HG02678 (cell line): Measurements from ENCODE around the gene GPHA2.
"Not testable (repeated sequence)": the region's sequence is repeated elsewhere in the genome, so short reads cannot be mapped to it uniquely, and the experiment has no call there.

Experiments used
- ATAC-seq: cut with Tn5 transposase; IDR thresholded peaks from one replicate; pipeline ENCODE4 v1.9.1; 2021; ENCODE audit warnings: mild to moderate bottlenecking, moderate library complexity; ENCODE audit not compliant: unreplicated experiment

GPHA2 gene, protein sequence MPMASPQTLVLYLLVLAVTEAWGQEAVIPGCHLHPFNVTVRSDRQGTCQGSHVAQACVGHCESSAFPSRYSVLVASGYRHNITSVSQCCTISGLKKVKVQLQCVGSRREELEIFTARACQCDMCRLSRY

DNA sequence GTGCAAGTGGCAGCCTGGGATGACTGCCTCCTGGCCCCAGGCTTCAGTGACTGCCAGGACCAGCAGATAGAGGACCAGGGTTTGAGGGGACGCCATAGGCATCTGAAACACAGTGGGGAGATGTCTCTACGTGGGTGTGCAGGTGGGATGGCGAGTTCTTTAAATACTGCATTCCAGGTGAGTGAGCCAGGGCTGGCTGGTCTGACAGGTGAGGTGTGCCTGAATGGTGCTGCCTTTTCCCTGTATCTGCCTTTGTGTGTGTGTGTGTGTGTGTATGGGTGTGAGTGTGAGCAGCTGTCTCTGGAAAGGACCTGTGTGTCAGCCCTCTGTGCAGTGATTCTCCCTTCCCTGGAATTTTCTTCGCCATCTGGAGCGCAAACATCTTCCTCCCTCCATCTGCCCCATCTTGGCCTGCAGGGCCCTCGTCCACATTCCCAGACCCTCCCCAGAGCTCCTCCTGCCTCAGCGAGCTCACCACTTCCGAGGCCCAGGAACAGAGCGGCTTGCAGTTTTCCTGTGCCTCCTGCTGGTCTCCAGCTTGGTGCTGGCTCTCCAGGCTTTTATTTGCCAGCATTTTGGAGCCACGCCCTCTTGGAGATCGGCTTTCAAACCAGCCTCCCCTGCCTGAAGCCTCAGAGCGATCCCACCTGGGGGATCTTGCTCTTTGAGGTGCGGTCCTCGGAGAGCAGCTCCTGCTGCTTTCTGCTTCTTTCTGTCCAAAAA lies at the start of gene GPHA2:
TSS of gene GPHA2 (minus strand) at position 535 of the 723 bp plus-strand sequence. CDS start at position 102, 433 bp downstream.
- ATAC-seq: no peak

DNA sequence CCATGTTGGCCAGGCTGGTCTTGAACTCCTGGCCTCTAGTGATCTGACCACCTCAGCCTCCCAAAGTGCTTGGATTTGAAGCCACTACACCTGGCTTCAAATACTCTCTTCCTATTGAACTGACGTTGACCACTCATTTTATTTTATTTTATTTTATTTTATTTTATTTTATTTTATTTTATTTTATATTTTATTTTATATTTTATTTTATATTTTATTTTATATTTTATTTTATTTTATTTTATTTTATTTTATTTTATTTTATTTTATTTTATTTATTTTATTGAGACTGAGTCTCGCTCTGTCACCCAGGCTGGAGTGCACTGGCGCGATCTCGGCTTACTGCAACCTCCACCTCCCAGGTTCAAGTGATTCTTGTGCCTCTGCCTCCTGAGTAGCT lies 47.6 kb upstream of the GPHA2 start:
- ATAC-seq: not testable (repeated sequence)

DNA sequence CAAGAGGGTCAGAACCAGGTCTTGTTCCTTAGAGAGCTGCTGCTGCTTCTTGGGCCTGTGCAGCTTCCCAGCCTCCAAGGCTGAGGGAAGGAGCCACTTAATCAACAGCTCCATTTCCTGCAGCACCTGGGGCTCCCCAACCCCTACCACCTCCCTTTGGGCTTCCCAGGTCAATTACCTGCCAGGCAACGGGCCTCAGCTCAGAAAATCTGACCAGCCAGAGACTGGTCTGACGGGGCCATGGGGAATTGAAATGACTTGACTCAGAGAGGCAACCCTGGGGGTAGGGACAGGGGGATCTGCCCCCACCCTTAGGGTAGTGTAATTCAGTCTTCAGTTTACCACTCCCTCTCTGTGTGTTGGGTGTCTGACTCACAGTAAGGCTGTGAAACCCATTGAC lies 41.0 kb upstream of the GPHA2 start:
- no peak for ATAC-seq

DNA sequence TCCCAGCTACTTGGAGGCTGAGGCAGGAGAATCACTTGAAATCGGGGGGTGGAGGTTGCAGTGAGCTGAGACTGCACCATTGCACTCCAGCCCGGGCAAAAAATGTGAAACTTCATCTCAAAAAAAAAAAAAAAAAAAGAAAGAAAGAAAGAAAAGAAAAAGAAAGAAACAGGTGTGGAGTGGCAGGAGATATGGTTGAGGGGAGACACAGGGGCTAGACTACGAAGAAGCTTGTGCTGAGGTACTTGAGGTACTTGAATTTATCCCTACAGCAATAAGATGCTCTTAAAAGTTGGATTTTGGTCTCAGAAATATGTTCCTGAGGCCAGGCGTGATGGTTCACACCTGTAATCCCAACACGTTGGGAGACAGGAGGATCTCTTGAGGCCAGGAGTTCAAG lies 38.4 kb upstream of the GPHA2 start:
- ATAC-seq: no peak

DNA sequence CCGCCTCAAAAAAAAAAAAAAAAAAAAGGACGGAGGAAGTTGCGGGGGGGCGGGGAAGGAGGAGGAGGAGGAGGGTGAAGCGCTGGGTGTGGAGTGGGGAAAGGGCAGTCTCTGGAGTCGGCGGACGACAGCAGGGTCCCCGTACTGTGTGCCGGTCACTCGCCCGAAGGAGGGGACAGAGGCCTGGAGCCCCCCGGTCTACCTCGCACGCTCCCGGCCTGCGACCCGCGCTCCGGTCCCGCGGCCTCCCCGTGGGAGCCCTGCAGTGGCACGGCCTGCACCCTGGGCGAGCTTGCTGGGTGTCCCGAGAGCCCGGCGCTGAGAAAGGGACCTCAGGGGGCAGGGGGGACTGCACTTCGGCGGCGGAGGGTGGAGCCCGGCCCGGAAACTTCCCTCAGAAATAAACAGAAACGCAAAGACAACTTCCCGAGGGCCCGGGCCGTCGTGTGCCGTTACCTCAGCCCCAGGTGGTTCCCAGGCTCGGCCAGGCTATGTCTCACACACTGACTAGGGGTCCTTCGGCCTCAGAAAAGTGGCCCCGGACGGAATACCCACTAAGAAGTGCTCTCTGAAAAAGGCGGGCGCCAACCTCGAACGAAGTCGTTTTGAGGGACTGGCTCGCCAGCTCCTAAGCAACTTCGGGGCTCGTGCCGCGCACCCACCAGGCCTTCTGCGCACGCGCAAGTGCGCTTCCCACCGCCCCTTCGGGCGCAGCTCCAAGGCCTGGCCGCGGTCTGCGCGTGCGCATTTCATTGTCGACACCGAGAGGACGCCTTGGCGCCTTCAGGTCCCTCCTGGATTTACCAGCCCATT lies 35.9 kb upstream of the GPHA2 start, which contains the start of gene MAJIN:
TSS of gene MAJIN (minus strand) at position 688 of the 813 bp plus-strand sequence. CDS start 12,703 bp downstream, outside the sequence.
- ATAC-seq: no peak

DNA sequence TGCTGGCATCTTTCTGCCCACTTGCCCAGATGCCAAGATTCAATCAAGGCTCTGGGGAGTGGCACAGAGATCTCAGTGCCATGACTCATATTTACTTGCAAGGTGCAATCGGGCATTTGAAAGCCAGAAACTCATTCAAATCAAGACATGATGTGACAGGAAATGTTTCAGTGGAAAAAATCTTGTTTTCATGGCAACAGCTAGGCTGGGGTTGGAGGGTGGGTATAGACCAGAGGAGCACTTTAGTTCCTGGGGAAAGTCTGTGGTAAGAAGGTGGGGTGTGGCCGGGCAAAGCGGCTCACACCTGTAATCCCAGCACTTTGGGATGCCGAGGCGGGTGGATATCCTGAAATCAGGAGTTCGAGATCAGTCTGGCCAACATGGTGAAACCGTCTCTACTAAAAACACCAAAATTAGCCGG lies 35.0 kb upstream of the GPHA2 start:
- ATAC-seq: no peak

DNA sequence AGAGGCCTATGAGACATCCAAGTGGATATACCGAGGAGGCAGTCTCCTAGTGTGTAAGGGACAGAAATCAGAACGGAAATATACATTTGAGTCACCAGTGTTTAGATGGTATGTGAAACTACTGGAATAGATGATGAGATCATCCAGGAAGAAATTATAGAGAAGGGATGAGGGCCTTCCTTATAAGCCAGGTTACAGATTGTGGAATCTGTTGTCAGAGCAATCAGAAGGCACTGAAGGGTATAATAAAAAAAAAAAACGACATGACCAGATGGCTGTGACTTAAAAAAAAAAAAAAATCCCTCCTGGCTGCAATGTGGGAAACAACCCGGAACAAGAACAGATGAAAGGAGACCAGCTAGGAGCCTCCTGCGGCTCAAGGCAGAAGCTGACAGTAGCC lies 33.5 kb upstream of the GPHA2 start:
- no peak for ATAC-seq

DNA sequence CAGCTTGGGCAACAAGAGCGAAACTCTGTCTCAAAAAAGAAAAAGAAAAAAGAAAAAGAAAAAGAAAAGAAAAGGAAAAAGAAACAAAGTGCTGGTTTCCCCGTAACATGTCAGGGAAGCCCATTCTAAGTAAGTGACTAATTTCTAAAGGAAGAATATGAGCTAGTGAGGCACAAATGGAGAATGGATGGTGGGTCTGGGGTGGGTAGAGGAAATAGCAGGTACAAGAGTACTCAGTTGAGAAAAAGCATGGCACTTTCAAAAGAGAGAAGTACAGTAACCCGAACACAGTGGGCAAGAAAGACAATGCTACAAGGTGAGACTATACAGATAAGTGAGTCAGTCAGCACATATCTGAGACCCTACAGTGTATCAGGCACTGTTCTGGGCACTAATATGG lies 31.7 kb upstream of the GPHA2 start:
- ATAC-seq: no peak

DNA sequence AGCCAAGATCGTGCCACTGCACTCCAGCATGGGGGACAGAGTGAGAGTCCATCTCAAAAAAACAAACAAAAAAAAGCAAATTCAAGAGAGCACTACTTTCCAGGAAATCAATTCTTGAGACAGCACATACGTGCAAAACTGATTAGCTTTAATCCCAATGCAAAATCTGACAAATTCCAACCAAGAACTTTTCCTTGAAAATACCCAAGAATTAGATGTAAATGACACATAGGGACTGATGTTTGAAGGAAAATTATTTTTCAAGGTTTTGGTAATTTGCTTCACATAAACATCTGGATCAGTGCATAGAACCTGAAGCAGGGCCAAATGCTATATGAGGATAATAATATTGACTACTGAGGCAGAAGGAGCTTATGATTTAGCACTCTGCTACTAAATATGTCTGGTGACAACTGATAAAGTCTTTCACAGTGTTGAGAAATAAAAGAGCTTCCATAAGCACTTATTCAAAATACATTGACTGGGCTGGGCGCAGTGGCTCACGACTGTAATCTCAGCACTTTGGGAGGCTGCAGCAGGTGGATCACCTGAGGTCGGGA lies 27.5 kb upstream of the GPHA2 start:
- no peak for ATAC-seq

DNA sequence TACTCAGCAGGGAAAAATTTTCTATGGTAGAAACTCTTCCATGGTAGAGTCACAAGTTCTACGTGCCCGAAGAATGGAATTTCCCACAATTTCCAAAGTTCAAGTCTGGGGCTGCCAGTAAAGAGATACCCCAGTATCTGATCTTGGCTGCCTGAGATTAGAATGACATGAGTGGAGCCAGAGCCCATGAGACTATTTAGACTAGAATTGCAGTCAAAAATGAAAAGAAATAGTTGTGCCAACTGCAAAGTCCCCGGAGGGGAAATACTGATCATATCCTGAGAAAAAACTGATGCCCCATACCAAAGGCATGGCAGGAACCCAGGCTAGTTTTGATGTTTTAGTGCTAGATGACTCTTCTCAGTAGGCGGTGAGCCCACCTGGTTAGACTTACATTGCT lies 25.0 kb upstream of the GPHA2 start:
- ATAC-seq: no peak

DNA sequence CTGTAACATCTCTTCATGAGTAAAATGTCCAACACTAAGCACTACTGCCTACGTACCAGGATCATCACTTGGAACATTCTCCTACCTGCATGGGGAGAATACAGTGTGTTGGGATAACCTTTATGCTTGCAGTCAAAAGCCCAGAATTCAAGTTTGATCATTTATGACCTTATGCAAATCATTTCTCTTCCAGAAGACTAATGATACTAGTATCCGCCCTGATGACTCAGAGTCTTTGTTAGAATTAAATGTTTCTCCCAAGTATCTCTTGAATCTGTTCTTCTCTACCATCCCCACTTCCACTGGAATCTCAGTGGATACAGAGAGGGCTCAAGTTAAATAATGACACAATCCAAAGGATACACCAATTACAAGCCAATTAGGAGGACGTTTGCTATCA lies 23.8 kb upstream of the GPHA2 start:
- no peak for ATAC-seq

DNA sequence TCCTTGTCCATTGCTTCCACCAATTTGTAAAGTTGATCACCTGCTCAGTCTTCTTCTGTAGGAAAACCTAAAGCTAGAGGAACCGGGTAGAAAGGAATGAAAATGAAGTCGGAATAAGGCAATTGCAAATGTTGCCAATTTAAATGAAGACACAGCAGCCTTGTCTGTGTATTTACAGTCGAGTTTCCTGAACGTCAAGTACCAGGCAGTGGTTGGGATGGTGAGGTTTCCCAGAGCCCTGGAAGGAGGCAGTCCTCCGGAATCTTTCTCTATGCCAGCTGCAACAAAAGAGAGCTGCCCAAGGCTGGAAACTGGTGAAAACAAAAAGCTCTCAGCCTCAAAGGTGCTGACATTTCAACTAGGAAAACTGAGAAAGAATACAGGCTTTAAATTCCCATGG lies 18.5 kb upstream of the GPHA2 start:
- ATAC-seq: no peak

DNA sequence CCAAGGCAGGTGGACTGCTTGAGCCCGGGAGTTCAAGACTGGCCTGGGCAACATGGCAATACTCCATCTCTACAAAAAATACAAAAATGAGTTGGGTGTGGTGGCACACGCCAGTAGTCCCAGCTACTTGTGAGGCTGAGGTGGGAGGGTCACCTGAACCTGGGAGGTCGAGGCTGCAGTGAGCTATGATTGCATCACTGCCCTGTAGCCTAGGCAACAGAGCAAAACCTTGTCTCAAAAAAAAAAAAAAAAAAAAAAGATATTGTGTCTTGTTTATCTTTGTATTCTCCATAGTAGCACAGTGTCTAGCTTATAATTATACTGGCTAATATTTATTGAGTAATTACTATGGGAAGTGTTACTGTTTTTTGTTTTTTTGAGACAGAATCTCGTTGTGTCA lies 15.8 kb upstream of the GPHA2 start:
- ATAC-seq: no peak

DNA sequence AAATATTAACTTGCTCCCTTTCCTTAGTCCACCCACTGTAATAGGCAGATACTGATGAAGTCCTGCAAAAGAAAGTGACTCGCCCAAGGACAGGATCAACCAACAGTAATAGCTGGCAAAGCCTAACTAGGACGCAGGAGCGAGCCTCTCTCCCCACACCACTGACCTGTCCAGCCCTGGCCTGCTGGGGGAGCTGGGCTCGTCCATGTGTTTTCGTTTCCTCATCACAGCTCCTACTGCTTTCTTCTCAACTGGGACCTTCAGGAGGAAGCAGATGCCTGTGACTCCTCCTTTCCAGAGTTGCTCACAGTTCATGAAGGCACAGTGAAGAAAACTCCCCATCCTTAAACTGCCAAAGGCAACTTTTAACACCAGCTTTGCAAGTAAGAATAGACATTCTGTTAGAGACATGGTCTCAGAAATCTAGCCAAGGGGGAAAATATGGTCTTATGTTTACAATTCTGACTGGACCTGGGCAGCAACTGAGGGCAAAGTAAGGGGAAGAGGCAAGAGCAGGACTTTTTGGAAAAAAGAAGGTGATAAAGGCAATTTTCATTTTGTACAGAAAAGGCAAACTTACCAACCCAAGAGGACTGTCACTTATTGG lies 11.6 kb upstream of the GPHA2 start:
- ATAC-seq: no peak

DNA sequence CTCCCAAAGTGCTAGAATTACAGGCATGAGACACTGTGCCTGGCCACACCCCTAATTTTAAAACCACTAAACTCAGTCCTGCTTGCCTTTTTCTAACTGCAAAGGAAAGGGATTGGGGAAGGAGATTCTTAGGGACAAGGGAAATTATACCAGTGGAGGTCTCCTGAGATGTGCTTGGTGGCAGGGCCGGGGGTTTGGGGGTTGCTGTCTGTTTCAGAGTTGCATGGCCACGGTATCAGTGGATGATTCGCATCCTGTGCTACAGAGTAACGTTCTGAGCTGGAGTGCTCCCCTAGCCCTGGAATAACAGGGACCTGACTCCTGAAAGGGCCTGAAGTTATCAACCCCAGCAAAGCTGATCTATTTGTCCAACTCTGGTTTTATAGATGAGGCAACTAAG lies 846 bp upstream of the GPHA2 start:
- no peak for ATAC-seq

DNA sequence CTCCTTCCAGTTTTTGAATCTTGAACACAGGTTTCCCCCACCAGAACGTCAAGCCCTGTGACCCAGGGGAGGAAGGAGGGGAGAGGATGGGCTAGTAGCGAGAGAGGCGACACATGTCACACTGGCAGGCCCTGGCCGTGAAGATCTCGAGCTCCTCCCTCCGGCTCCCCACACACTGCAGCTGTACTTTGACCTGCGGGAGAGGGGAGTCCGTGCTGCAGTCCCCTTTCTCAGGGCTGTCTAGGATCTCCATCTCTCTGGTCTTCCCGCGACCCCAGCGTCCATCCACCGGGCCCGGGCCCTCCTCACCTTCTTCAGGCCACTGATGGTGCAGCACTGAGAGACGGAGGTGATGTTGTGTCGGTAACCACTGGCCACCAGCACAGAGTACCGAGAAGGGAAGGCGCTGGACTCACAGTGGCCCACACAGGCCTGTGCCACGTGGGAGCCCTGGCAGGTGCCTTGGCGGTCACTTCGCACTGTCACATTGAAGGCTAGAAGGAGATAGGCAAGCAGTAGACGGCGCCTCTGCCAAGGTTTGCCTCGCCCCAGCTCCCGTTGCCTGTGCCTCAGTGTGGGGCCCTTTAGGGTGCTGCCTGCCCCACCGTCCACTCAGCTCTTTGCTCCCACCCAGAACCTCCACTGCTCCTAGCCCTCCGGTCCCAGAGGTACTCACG lies 873 bp downstream of the GPHA2 start:
- ATAC-seq: no peak

DNA sequence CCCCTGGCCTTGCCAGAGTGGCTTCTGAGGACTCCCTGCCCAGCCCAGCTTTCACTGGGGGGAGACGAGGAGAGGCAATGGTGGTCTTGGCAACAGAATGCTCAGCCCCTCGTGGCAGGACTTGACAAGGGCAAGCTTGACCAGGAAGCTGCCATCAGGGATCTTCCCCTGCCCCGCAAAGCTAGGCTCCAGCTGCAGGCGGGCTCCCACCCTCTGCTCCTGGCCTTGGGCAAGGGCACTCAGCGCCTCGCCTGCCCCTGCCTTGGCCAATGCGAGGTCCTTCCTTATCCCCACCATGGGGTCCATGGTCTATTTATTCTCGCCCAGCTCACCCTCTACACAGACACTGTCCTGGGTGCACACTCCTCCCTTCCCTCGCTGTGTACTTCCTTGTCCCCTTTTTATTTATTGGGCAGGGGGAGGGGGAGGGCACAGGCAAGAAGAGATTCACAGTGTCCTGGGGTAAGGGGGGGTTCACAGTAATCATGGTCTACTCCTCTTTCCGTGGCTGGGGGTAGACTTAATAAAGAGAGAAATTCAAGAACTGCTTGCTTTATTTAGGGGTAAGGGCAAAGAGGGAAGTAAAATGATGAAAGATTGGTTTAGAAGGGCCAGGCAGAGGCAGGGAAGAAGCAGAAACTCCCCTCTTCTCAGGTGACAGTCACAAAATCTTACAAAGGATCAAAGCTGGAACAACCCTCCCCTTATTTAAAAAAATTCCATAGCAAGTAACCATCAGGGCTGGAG lies 1.6 kb downstream of the GPHA2 start:
- no peak for ATAC-seq

DNA sequence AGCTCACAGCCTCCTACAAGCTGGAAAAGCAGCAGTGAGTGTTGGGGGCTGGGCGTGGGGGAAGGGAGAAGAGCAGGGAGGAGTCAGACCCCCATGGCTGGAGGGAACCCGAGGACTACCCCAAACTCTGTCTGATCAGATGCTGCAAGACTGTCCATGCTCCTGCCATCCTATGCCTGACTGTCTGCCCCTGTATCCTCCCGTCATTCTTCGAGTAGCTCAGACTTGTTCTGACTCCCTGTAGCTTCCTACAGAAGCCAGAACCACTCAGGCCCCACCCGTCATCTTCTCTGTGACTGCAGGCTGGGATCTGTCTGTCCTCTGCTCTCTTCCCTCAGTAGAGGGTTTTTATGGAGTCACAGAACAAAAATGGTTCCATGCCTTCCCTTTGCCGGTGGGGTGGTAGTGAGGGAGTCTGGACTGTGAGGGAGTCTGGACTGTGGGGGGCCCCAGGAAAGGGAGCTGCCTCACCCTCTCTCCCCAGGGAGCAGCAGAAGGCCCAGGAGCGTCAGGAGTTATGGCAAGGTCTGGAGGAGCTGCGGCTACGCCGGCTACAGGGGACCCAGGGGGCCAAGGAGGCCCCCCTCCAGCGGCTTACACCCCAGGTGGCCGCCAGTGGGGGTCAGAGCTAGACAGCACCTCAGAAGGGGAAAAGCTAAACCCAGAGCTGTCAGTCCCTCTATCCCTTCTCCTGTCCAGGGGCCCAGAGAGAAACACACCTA lies 2.3 kb downstream of the GPHA2 start:
- no peak for ATAC-seq

DNA sequence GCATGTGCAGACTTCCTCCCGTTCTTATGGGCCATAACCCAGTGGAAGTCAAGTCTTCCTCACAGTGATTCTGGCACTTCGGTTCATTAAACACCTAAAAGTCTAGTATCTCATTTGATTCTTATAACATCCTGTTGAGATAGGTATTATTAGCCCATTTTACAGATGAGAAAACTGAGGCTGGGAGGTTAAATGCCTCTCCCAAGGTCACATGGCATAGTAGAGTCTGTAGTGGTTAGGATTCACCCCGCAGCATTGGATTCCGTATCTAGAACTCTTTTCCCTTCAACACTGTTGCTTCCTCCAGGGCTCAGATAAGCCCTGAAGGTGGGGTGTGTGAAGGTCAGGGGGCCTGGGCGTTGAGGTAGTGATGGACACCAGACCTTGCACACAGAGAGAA lies 3.4 kb downstream of the GPHA2 start:
- no peak for ATAC-seq
